ENCODE measurements around the gene HCAR2.

- no peak for TF ChIP-seq CTCF (IDR thresholded peaks at IDR 0.05 in 2 of 3, conservative IDR thresholded peaks at IDR 0.05 in 1 of 3; ENCODE audit: borderline replicate concordance in 1 of 3, insufficient read depth in 1 of 3, low read depth in 2 of 3, low read length in 2 of 3)
- TF ChIP-seq POLR2AphosphoS5 (IDR thresholded peaks at IDR 0.05; ENCODE audit: low read depth, low read length) = no peak
- no peak for TF ChIP-seq SIN3A (IDR thresholded peaks at IDR 0.05; ENCODE audit: low read depth)
- TF ChIP-seq CEBPB (IDR thresholded peaks at IDR 0.05; ENCODE audit: low read depth) = no peak
- TF ChIP-seq ZNF274 (IDR thresholded peaks at IDR 0.05; ENCODE audit: low read depth, low read length) = no peak
- no peak for TF ChIP-seq POLR2A (IDR thresholded peaks at IDR 0.05; ENCODE audit: borderline replicate concordance, extremely low read depth, insufficient read depth, insufficient read length)
- no peak for TF ChIP-seq EGR1 (IDR thresholded peaks at IDR 0.05; ENCODE audit: low read depth)
- TF ChIP-seq ZBTB33 (IDR thresholded peaks at IDR 0.05; ENCODE audit: extremely low read depth, insufficient replicate concordance, low read length) = no peak
- TF ChIP-seq REST (IDR thresholded peaks at IDR 0.05; ENCODE audit: low read depth) = no peak
- no peak for TF ChIP-seq MAX (IDR thresholded peaks at IDR 0.05)
- TF ChIP-seq ATF3 (IDR thresholded peaks at IDR 0.05) = no peak
- no peak for TF ChIP-seq JUND (IDR thresholded peaks at IDR 0.05)
- TF ChIP-seq EZH2 (IDR thresholded peaks at IDR 0.05) = no peak
- TF ChIP-seq EZH2phosphoT487 (IDR thresholded peaks at IDR 0.05; ENCODE audit: borderline replicate concordance) = no peak
Observed at GRCh38 chr12:122691566-122691965, 11.6 kb downstream of the HCAR2 start.

Measured in HCT116 (cell line).